Liver (tissue), 3 donors: Measurements from ENCODE around the gene SWT1.

Experiments
- CTCF ChIP-seq: fragments of 150-350 bp; IDR thresholded peaks from 2 replicates; pipeline ENCODE4 v1.5.1; 2017; ENCODE audit warnings: improper control_type of control experiment, low read depth, low read length; ENCODE audit not compliant: missing input control
- EGR1 ChIP-seq, 2 donors: IDR thresholded peaks; 2 replicates each; pipeline ENCODE4 v1.6.1; 2016 to 2018; ENCODE audit warnings: antibody characterized with exemption in 2 of 2, low read depth in 2 of 2
- FOXA1 ChIP-seq: IDR thresholded peaks from 2 replicates; pipeline ENCODE4 v1.6.1; 2016; ENCODE audit warnings: antibody characterized with exemption
- GABPA ChIP-seq, 2 donors: IDR thresholded peaks in 1 of 2; conservative IDR thresholded peaks in 1 of 2; 2 replicates each; pipeline ENCODE4 v1.6.1; 2016; ENCODE audit warnings: antibody characterized with exemption in 2 of 2, mild to moderate bottlenecking in 1 of 2, moderate library complexity in 1 of 2
- NR2F2 ChIP-seq: IDR thresholded peaks from 2 replicates; pipeline ENCODE4 v1.6.1; 2016; ENCODE audit warnings: antibody characterized with exemption
- REST ChIP-seq: IDR thresholded peaks from 2 replicates; pipeline ENCODE4 v1.6.1; 2016; ENCODE audit warnings: antibody characterized with exemption, mild to moderate bottlenecking
- RXRA ChIP-seq, 2 donors: IDR thresholded peaks; 2 replicates each; pipeline ENCODE4 v1.6.1; 2017 to 2018; ENCODE audit warnings: antibody characterized with exemption in 2 of 2, mild to moderate bottlenecking in 1 of 2
- TAF1 ChIP-seq: conservative IDR thresholded peaks from 2 replicates; pipeline ENCODE4 v1.6.1; 2016; ENCODE audit warnings: antibody characterized with exemption, mild to moderate bottlenecking
- donor health status: healthy.
- donor health status: healthy.

GRCh38 chr1:185312361-185313138 is 155.6 kb downstream of the SWT1 start:
- no peak for TF ChIP-seq REST
- TF ChIP-seq CTCF, result no peak
- TF ChIP-seq RXRA (IDR thresholded peaks at IDR 0.05), result no peak
- TF ChIP-seq EGR1 (IDR thresholded peaks at IDR 0.05; ENCODE audit: low read depth in 2 of 2), result no peak
- TF ChIP-seq TAF1, result no peak
- TF ChIP-seq FOXA1, result no peak
- no peak for TF ChIP-seq NR2F2
- no peak for TF ChIP-seq GABPA (IDR thresholded peaks at IDR 0.05 in 1 of 2, conservative IDR thresholded peaks at IDR 0.05 in 1 of 2)
